ENCODE data around the gene TSHZ3.

The TSHZ3 gene

GRCh38 chr19:31349160-31349881 lies at the start of gene TSHZ3:
TSS of gene TSHZ3 (minus strand) at chr19:31349436. CDS start at chr19:31349219, 217 bp downstream.
- no peak for DNase-seq (ENCODE audit: low read depth)

- DNase-seq (ENCODE audit: low read depth): no peak
Observed at GRCh38 chr19:31397308-31397707, 48.1 kb upstream of the TSHZ3 start.

- no peak for DNase-seq (ENCODE audit: low read depth)
Observed at GRCh38 chr19:31392464-31392863, 43.2 kb upstream of the TSHZ3 start.

GRCh38 chr19:31391518-31391917 lies 42.3 kb upstream of the TSHZ3 start:
- DNase-seq (ENCODE audit: low read depth): no peak

GRCh38 chr19:31390711-31391110 lies 41.5 kb upstream of the TSHZ3 start:
- no peak for DNase-seq (ENCODE audit: low read depth)

- DNase-seq (ENCODE audit: low read depth): no peak
Observed at GRCh38 chr19:31389874-31390273, 40.6 kb upstream of the TSHZ3 start.

GRCh38 chr19:31387717-31388301 lies 38.6 kb upstream of the TSHZ3 start:
- no peak for DNase-seq (ENCODE audit: low read depth)

GRCh38 chr19:31386806-31387205 lies 37.6 kb upstream of the TSHZ3 start:
- no peak for DNase-seq (ENCODE audit: low read depth)

GRCh38 chr19:31385744-31386143 lies 36.5 kb upstream of the TSHZ3 start:
- no peak for DNase-seq (ENCODE audit: low read depth)

GRCh38 chr19:31383553-31383952 lies 34.3 kb upstream of the TSHZ3 start:
- no peak for DNase-seq (ENCODE audit: low read depth)

GRCh38 chr19:31380854-31381253 lies 31.6 kb upstream of the TSHZ3 start:
- no peak for DNase-seq (ENCODE audit: low read depth)

GRCh38 chr19:31378404-31378803 lies 29.2 kb upstream of the TSHZ3 start:
- no peak for DNase-seq (ENCODE audit: low read depth)

- DNase-seq (ENCODE audit: low read depth): no peak
Observed at GRCh38 chr19:31377736-31378135, 28.5 kb upstream of the TSHZ3 start.

GRCh38 chr19:31372246-31372781 lies 23.1 kb upstream of the TSHZ3 start:
- no peak for DNase-seq (ENCODE audit: low read depth)

- no peak for DNase-seq (ENCODE audit: low read depth)
Observed at GRCh38 chr19:31370216-31370615, 21.0 kb upstream of the TSHZ3 start.

GRCh38 chr19:31364963-31365362 lies 15.7 kb upstream of the TSHZ3 start:
- DNase-seq (ENCODE audit: low read depth): no peak

- no peak for DNase-seq (ENCODE audit: low read depth)
Observed at GRCh38 chr19:31361728-31362127, 12.5 kb upstream of the TSHZ3 start.

GRCh38 chr19:31357315-31357673 lies 8.1 kb upstream of the TSHZ3 start:
- no peak for DNase-seq (ENCODE audit: low read depth)

- DNase-seq (ENCODE audit: low read depth): peak; percentile 17
Observed at GRCh38 chr19:31356587-31357314, 7.5 kb upstream of the TSHZ3 start.

GRCh38 chr19:31355665-31356289 lies 6.5 kb upstream of the TSHZ3 start:
- DNase-seq (ENCODE audit: low read depth): no peak

- no peak for DNase-seq (ENCODE audit: low read depth)
Observed at GRCh38 chr19:31354799-31355664, 5.8 kb upstream of the TSHZ3 start.

GRCh38 chr19:31354316-31354715 lies 5.1 kb upstream of the TSHZ3 start:
- DNase-seq (ENCODE audit: low read depth): no peak
